DND-41 (cell line): ENCODE measurements around the gene ATP4B.

ENCODE experiments used
- ATAC-seq: fragments of 200-7000 bp; cut with Tn5 transposase; 3 replicates; pipeline ENCODE4 v1.9.1; 2021; ENCODE audit warnings: low read depth; ENCODE audit not compliant: insufficient read depth
- DNase-seq: peaks from one replicate; pipeline ENCODE4 v3.0.0-alpha.2; 2020
- H2AFZ ChIP-seq: 2 replicates; pipeline ENCODE4 v1.6.0; 2012; ENCODE audit warnings: low read depth, low read length
- H3K27ac ChIP-seq: 2 replicates; pipeline ENCODE4 v1.5.1; 2012; ENCODE audit warnings: low read length, inconsistent platforms
- H3K27me3 ChIP-seq: fragments of 200-600 bp; sonication (generic); 2 replicates; pipeline ENCODE4 v1.6.0; 2012; ENCODE audit warnings: low read length, mild to moderate bottlenecking, inconsistent platforms; ENCODE audit not compliant: insufficient read depth, poor library complexity
- H3K36me3 ChIP-seq: 2 replicates; pipeline ENCODE4 v1.5.1; 2012; ENCODE audit warnings: low read length, inconsistent platforms; ENCODE audit not compliant: insufficient read depth
- H3K4me1 ChIP-seq: 2 replicates; pipeline ENCODE4 v1.5.1; 2012; ENCODE audit warnings: mild to moderate bottlenecking, low read length; ENCODE audit not compliant: insufficient read depth
- H3K4me2 ChIP-seq: 2 replicates; pipeline ENCODE4 v1.6.0; 2012; ENCODE audit warnings: mild to moderate bottlenecking, moderate library complexity, low read length, inconsistent platforms; ENCODE audit not compliant: insufficient read depth
- H3K4me3 ChIP-seq, 2 experiments: fragments of 200-600 bp in 1 of 2; shearing (Covaris generic) in 1 of 2; 2 replicates each; pipeline ENCODE4 v1.5.1; 2012 to 2016; ENCODE audit warnings: inconsistent platforms in 2 of 2, low read length in 2 of 2, mild to moderate bottlenecking in 2 of 2, low read depth in 1 of 2, moderate library complexity in 1 of 2
- H3K79me2 ChIP-seq: 2 replicates; pipeline ENCODE4 v1.6.0; 2012; ENCODE audit warnings: low read length, inconsistent platforms; ENCODE audit not compliant: insufficient read depth
- H3K9ac ChIP-seq: 2 replicates; pipeline ENCODE4 v1.6.0; 2012; ENCODE audit warnings: low read depth, mild to moderate bottlenecking, inconsistent platforms, low read length, moderate library complexity
- H3K9me3 ChIP-seq: 2 replicates; pipeline ENCODE4 v1.5.1; 2012; ENCODE audit warnings: low read length, moderate library complexity, mild to moderate bottlenecking, inconsistent platforms; ENCODE audit not compliant: insufficient read depth, severe bottlenecking
- H4K20me1 ChIP-seq: 2 replicates; pipeline ENCODE4 v1.6.0; 2012; ENCODE audit warnings: low read length; ENCODE audit not compliant: insufficient read depth
- CTCF ChIP-seq: IDR thresholded peaks from 2 replicates; pipeline ENCODE4 v1.5.1; 2012; ENCODE audit warnings: borderline replicate concordance, low read length, moderate library complexity, mild to moderate bottlenecking; ENCODE audit not compliant: poor library complexity, severe bottlenecking; ENCODE audit errors: extremely low read depth
- EZH2 ChIP-seq: IDR thresholded peaks from 3 replicates; pipeline ENCODE4 v1.6.1; 2012; ENCODE audit warnings: borderline replicate concordance, low read depth, mild to moderate bottlenecking, moderate library complexity, low read length, inconsistent platforms; ENCODE audit not compliant: severe bottlenecking

The ATP4B gene

GRCh38 chr13:113657851-113658741 is at the start of gene ATP4B:
Gene ATP4B (minus strand): TSS chr13:113658198. CDS start chr13:113658144, 54 bp downstream.
- Histone ChIP-seq H2AFZ (no peak within 1 kb of the TSS), H3K36me3 (no peaks in the 10 kb centered on the region), H3K9ac (no peak within 1 kb of the TSS), H3K4me1 (no peaks in the 10 kb centered on the region), H4K20me1 (peaks cover 13% of the 10 kb centered on the region; the same call in 1 of the 2 replicates), H3K9me3 (no peaks in the 10 kb centered on the region), H3K4me2 (no peak within 1 kb of the TSS), H3K79me2 (no peaks in the 10 kb centered on the region), H3K4me3 (no peak within 1 kb of the TSS), H3K27me3 (no peaks in the 10 kb centered on the region), H3K27ac (no peak within 1 kb of the TSS)
- TF ChIP-seq CTCF = no peak
- TF ChIP-seq EZH2 = no peak
- no peak for DNase-seq
- ATAC-seq = no peak

GRCh38 chr13:113672002-113672651 is 14.1 kb upstream of the ATP4B start:
- no peaks in the 10 kb centered on the region for H3K36me3 ChIP-seq

GRCh38 chr13:113671066-113672001 is 13.3 kb upstream of the ATP4B start:
- ATAC-seq (no peak), DNase-seq (no peak)
- TF ChIP-seq EZH2 (no peak), CTCF (no peak)
- H3K36me3 ChIP-seq = no peaks in the 10 kb centered on the region
- H3K27ac ChIP-seq = no peak overlapping the region
- no peak overlapping the region for H2AFZ ChIP-seq
- H3K4me2 ChIP-seq = no peak overlapping the region
- no peaks in the 10 kb centered on the region for H3K27me3 ChIP-seq
- H4K20me1 ChIP-seq = peaks cover 14% of the 10 kb centered on the region
- H3K9me3 ChIP-seq = no peaks in the 10 kb centered on the region
- no peak overlapping the region for H3K9ac ChIP-seq
- no peaks in the 10 kb centered on the region for H3K79me2 ChIP-seq
- H3K4me1 ChIP-seq = no peaks in the 10 kb centered on the region; the same call in 1 of the 2 replicates
- H3K4me3 ChIP-seq = no peak overlapping the region

More at GRCh38 chr13:113672002-113672651, 14.1 kb upstream of the ATP4B start:
- Histone ChIP-seq H3K27me3 (no peaks in the 10 kb centered on the region), H2AFZ (no peak overlapping the region), H3K9ac (no peak overlapping the region), H3K79me2 (no peaks in the 10 kb centered on the region), H3K27ac (no peak overlapping the region), H3K9me3 (no peaks in the 10 kb centered on the region), H3K4me3 (no peak overlapping the region), H4K20me1 (peaks cover 9% of the 10 kb centered on the region), H3K4me1 (no peaks in the 10 kb centered on the region; the same call in 1 of the 2 replicates), H3K4me2 (no peak overlapping the region)
- DNase-seq (no peak), ATAC-seq (no peak)
- TF ChIP-seq CTCF = no peak
